Measurements from ENCODE around the gene SUCLG1. TPM values are rescaled to one million over a fixed set of nuclear protein-coding genes. Genes with fewer than 3 reads are reported as not detected.

The SUCLG1 gene
- total RNA-seq (2022) (87.2 and 105 TPM in 2 replicates), Bru-seq, nascent RNA (percentile 85 among the genes with signal in this experiment), BruChase-seq, experiment 1, labeled RNA remaining after a 6-hour chase (percentile 78 among the genes with signal in this experiment), BruChase-seq, experiment 2, labeled RNA remaining after a 2-hour chase (percentile 84 among the genes with signal in this experiment)
- long read RNA-seq, transcript SUCLG1-201 (9 exons, 1,475 nt), result major isoform, 195 of 209 reads
- long read RNA-seq, partial matches to known transcripts, result 5 of 209 reads
- long read RNA-seq, other reads (novel, unspliced or antisense), result 9 of 209 reads

DNA sequence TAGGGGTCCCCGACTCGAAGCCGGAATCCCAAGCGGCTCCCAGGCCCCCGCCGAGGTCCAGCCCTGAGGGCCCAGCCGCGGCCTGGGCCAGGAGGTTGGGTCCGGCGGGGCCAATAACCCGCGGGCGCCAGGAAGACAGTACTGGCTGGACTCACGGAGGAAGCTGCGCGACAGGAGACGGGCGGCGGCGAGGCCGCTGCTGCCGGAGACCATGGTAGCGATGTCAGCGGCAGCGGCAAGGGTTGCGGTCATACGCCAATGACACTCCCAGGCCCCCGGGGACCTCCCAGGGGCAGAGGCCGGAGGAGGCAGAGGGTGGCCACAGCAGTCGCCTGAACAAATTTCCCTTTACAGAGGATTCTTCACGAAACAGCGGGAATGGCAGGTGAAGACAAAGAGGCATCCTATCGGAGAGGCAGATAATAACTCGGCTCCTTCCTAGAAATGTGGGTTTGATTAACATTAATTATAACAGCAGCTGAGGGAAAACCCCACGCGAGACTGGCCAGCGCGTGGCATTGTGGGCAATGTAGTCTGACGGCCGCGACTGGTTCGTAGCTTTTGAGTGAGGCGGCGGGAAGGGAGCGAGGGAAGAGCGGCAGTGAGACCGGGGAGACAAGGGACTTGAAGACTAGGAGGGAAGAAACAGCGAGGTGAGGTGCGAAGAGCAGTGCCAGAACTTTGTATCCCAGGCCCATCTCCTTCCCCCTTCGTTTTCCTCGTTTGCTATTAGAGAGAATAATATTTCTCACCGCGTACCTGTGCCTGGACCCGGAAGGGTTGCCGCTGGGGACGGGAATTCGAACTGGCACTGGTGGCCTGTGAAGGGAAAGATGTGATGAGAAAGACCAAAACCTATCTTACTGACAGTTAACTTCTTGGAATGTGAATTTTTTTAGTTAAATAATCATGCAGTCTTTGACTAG lies at the start of gene SUCLG1:
SUCLG1 (minus strand) TSS at position 263 of the 926 bp plus-strand sequence; CDS start at position 252, 11 bp downstream.
- Mint-ChIP-seq H3K27ac (ENCODE audit: low read depth, unreplicated experiment) (peak within 1 kb of the TSS; percentile 97), H3K27me3 (ENCODE audit: insufficient read depth, unreplicated experiment) (no peaks in the 10 kb centered on the region), H3K9me3 (ENCODE audit: unreplicated experiment) (no peaks in the 10 kb centered on the region), H3K4me3 (ENCODE audit: unreplicated experiment) (peak within 1 kb of the TSS; percentile 91), H3K4me1 (ENCODE audit: insufficient read depth, unreplicated experiment) (peaks cover 16% of the 10 kb centered on the region), H3K36me3 (ENCODE audit: insufficient read depth, unreplicated experiment) (peaks cover 7% of the 10 kb centered on the region)
- POLR2A ChIA-PET, result interaction anchor here (0.6 to 4.0 kb wide), 22 partner anchors 9 to 853 kb away, joined by 3 to 45 read pairs (median 4); partner anchors contain the start of genes TMSB10 and TRABD2A
- CTCF ChIA-PET, result interaction anchor here (0.6 to 1.6 kb wide), 4 partner anchors 13 to 466 kb away, joined by 3 to 5 read pairs (median 4); no protein-coding TSS in a partner anchor
- intact Hi-C loops (cut with micrococcal nuclease), result no loop called here
- DNase-seq (ENCODE audit: unreplicated experiment), result peak; percentile 90
- TF ChIP-seq, protein P1, sequence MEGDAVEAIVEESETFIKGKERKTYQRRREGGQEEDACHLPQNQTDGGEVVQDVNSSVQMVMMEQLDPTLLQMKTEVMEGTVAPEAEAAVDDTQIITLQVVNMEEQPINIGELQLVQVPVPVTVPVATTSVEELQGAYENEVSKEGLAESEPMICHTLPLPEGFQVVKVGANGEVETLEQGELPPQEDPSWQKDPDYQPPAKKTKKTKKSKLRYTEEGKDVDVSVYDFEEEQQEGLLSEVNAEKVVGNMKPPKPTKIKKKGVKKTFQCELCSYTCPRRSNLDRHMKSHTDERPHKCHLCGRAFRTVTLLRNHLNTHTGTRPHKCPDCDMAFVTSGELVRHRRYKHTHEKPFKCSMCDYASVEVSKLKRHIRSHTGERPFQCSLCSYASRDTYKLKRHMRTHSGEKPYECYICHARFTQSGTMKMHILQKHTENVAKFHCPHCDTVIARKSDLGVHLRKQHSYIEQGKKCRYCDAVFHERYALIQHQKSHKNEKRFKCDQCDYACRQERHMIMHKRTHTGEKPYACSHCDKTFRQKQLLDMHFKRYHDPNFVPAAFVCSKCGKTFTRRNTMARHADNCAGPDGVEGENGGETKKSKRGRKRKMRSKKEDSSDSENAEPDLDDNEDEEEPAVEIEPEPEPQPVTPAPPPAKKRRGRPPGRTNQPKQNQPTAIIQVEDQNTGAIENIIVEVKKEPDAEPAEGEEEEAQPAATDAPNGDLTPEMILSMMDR (IDR thresholded peaks at IDR 0.05; ENCODE audit: unreplicated experiment), result no peak
- TSS peak; percentile 59 for BruUV-seq (replicated peaks)

DNA sequence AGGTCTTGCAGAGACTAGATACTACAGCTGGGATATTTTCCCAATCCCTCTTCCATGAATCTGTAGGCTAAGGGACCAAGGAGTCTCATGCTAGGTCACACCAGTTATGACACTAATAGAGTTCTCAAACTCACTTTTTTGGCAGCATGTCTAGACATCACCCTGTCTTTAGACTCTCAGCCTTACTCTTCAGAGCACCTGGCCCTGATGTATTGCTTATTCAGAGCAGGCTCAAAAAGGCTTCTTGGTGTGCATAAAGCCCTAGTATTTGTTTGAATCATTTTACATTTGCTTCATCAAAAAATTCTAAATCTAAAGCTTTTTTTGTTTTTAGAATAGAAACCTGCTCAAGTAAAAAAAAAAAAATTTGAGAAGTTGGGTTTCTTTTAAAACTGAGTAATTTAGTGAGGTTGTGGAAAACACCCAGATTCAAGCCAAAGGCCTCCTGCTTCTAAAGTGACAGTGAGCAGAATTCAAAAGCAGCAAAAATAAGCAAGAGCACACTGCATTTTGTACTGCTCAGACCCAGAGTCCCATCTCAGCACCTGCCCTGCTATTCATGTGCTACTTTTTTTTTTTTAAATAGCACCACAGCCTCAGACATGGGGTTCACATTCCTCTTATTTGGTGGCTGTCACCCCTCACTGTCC lies 39.2 kb upstream of the SUCLG1 start:
- intact Hi-C loops (cut with micrococcal nuclease), result loop anchor here (10.0 kb wide), 1 partner anchor 797 kb away; no protein-coding TSS in a partner anchor
- BruUV-seq (replicated peaks), result no TSS peak
- H3K27ac Mint-ChIP-seq (ENCODE audit: low read depth, unreplicated experiment), result no peak overlapping the region

DNA sequence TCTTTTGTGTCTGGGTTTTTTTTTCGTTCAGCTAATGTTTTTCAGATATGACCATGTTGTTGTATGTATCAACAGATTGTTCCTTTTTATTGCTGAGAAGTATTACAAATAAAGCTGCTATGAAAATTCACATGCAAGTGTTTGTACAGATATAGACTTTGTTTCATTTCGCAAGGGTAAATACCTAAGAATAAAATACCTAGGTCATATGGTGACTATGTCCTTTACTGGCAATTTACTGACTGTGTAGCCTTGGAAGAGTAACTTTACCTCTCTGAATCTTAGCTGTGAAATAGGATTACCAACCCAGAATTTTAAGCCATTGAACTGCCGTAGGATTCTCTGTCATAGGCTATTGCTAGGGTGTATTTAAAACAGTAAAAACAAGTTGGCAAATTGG lies 38.2 kb upstream of the SUCLG1 start:
- no peak for DNase-seq (ENCODE audit: unreplicated experiment)
- no peaks in the 10 kb centered on the region for H3K9me3 Mint-ChIP-seq (ENCODE audit: unreplicated experiment)
- POLR2A ChIA-PET, result no interaction called here
- intact Hi-C loops (cut with micrococcal nuclease), result loop anchor here (10.0 kb wide), 1 partner anchor 798 kb away; no protein-coding TSS in a partner anchor
- H3K4me3 Mint-ChIP-seq (ENCODE audit: unreplicated experiment), result no peak overlapping the region
- H3K27ac Mint-ChIP-seq (ENCODE audit: low read depth, unreplicated experiment), result no peak overlapping the region
- peaks cover 21% of the 10 kb centered on the region for H3K4me1 Mint-ChIP-seq (ENCODE audit: insufficient read depth, unreplicated experiment)
- H3K27me3 Mint-ChIP-seq (ENCODE audit: insufficient read depth, unreplicated experiment), result no peaks in the 10 kb centered on the region
- no peaks in the 10 kb centered on the region for H3K36me3 Mint-ChIP-seq (ENCODE audit: insufficient read depth, unreplicated experiment)
- CTCF ChIA-PET, result interaction anchor here (0.5 to 1.5 kb wide), 7 partner anchors 15 to 474 kb away, joined by 3 to 5 read pairs (median 4); no protein-coding TSS in a partner anchor
- TF ChIP-seq, protein P1 (IDR thresholded peaks at IDR 0.05; ENCODE audit: unreplicated experiment), result no peak
- no TSS peak for BruUV-seq (replicated peaks)

More for the DNA sequence above, 39.2 kb upstream of the SUCLG1 start:
- Mint-ChIP-seq H3K4me3 (ENCODE audit: unreplicated experiment) (no peak overlapping the region), H3K9me3 (ENCODE audit: unreplicated experiment) (no peaks in the 10 kb centered on the region), H3K36me3 (ENCODE audit: insufficient read depth, unreplicated experiment) (no peaks in the 10 kb centered on the region), H3K27me3 (ENCODE audit: insufficient read depth, unreplicated experiment) (no peaks in the 10 kb centered on the region), H3K4me1 (ENCODE audit: insufficient read depth, unreplicated experiment) (peaks cover 21% of the 10 kb centered on the region)
- ChIA-PET CTCF (interaction anchor here (0.7 to 1.5 kb wide), 5 partner anchors 16 to 556 kb away, joined by 4 to 5 read pairs (median 4); no protein-coding TSS in a partner anchor), POLR2A (interaction anchor here (0.7 kb wide), 1 partner anchor 357 kb away, joined by 3 read pairs; no protein-coding TSS in a partner anchor)
- TF ChIP-seq, protein P1 (IDR thresholded peaks at IDR 0.05; ENCODE audit: unreplicated experiment), result no peak
- DNase-seq (ENCODE audit: unreplicated experiment), result no peak
